Measurements from ENCODE around the gene KIAA1549. TPM values are rescaled to one million over a fixed set of nuclear protein-coding genes. Genes with fewer than 3 reads are reported as not detected.

Gene KIAA1549
- total and polyA plus RNA-seq, 9 of the 15 experiments (the other 6 are each of a cell fraction or from before 2014, with no cell fraction given) = 0.01 to 0.29 (median 0.07) TPM

DNA sequence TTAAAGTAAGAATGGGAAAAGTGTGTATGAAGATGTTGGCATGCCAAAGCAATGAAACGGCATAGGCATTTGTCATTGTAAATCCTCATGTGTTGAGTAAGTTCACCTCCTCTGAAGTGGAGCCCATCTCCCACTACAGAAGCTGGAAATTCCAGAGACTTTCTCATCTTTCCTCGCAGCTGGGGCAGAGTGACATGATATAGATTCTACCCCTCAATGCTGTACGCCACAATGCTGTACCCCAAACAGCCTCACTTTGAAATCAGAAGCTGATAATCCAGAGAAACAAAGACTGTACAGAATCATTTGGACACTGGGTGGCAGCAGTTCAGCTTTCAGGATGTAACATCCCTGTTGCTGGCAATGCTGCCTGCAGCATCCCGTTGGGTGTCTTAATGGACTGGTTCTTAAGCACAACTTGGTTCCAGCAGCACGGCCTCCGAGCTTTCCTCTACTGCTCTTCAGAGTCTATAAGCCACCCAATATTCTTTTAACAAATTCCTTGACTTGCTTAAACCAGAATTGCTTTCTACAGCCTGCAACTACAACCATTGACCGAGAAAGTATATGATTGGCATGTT, 35.8 kb upstream of the KIAA1549 start (continued):
- no peak for TF ChIP-seq PYGO2 (tag; IDR thresholded peaks at IDR 0.05)
- TF ChIP-seq, protein P1, sequence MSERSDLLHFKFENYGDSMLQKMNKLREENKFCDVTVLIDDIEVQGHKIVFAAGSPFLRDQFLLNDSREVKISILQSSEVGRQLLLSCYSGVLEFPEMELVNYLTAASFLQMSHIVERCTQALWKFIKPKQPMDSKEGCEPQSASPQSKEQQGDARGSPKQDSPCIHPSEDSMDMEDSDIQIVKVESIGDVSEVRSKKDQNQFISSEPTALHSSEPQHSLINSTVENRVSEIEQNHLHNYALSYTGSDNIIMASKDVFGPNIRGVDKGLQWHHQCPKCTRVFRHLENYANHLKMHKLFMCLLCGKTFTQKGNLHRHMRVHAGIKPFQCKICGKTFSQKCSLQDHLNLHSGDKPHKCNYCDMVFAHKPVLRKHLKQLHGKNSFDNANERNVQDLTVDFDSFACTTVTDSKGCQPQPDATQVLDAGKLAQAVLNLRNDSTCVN (CRISPR knock-in tag; IDR thresholded peaks at IDR 0.05) = no peak
- TF ChIP-seq CBFB (CRISPR knock-in tag; IDR thresholded peaks at IDR 0.05) = no peak
- no peak for TF ChIP-seq SNIP1 (IDR thresholded peaks at IDR 0.05; ENCODE audit: low read depth)
- TF ChIP-seq HMGN3 (IDR thresholded peaks at IDR 0.05; ENCODE audit: borderline replicate concordance, extremely low read depth, insufficient read length, low read depth, low read length) = no peak
- TF ChIP-seq RNF2 (IDR thresholded peaks at IDR 0.05) = no peak
- no peak for TF ChIP-seq PHB (CRISPR knock-in tag; IDR thresholded peaks at IDR 0.05)
- TF ChIP-seq MEF2D (tag; conservative IDR thresholded peaks at IDR 0.05; ENCODE audit: low read depth) = no peak
- no peak for TF ChIP-seq RBM22 (IDR thresholded peaks at IDR 0.05; ENCODE audit: low read depth, low read length, poor library complexity, severe bottlenecking)
- TF ChIP-seq FOXA3 (CRISPR knock-in tag; conservative IDR thresholded peaks at IDR 0.05 in 1 of 2, IDR thresholded peaks at IDR 0.05 in 1 of 2) = no peak
- no peak for TF ChIP-seq ZFP36 (IDR thresholded peaks at IDR 0.05; ENCODE audit: low read depth, low read length, partially characterized antibody)
- no peak for TF ChIP-seq POLR2A (conservative IDR thresholded peaks at IDR 0.05)
- no peak for TF ChIP-seq ZSCAN32 (CRISPR knock-in tag; IDR thresholded peaks at IDR 0.05)
- TF ChIP-seq DACH1 (IDR thresholded peaks at IDR 0.05; ENCODE audit: partially characterized antibody) = no peak
- no peak for TF ChIP-seq NR2C1 (IDR thresholded peaks at IDR 0.05)
- no peak for TF ChIP-seq NR2C1 (tag; IDR thresholded peaks at IDR 0.05)
- TF ChIP-seq, protein P2, sequence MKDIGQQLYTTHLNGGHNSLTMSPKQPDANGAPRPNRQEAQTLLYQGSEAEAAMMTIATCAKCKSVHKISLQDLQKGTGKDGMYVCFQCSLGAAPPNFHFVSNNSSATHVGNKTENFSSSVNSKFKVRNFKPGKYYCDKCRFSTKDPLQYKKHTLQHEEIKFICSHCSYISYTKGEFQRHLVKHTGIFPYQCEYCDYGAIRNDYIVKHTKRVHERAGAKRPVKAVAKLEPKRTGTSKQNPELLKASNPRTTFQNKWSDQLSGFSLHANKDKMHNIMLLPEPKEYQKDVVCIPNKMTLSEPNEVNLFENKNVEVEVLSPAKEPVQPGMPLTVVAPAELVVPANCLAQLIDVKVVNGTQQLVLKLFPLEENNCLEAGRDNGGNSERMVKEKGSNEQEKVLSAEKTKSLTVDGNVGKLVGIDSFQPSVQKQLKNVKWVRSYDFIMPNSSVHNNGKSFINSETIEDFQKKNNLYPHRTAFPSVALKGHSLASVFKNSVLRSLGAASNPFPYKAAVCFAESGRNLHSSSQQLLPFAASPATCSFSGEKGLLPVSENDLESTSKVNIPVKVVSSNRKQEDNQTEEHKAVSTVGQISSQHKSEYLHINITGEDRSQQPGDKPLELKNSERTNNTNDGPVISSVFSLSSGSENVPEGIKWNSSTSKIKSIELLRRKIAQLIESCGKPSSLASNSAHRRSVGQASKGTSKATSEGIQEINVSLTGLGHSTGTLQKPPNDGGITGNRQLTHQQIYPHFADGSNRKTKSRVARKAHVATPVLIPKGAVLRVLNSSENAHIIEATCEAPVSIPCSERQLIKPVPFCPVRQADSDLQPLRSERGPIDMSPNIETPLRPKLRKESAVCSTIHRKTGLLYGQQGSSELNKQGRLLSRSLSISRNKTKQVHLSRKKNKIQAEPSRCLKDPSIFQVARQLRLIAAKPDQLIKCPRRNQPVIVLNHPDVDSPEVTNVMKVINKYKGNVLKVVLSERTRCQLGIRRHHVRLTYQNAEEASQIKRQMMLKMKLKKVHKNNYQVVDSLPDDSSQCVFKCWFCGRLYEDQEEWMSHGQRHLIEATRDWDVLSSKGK (CRISPR knock-in tag; IDR thresholded peaks at IDR 0.05) = no peak
- no peak for TF ChIP-seq FOXJ3 (CRISPR knock-in tag; IDR thresholded peaks at IDR 0.05)
- TF ChIP-seq PRPF4 (IDR thresholded peaks at IDR 0.05; ENCODE audit: insufficient read depth, low read depth, low read length, poor library complexity, severe bottlenecking) = no peak
- TF ChIP-seq ZNF311 (CRISPR knock-in tag; IDR thresholded peaks at IDR 0.05) = no peak
- no peak for TF ChIP-seq PCBP2 (IDR thresholded peaks at IDR 0.05; ENCODE audit: low read depth, low read length, poor library complexity, severe bottlenecking)
- TF ChIP-seq ZNF431 (CRISPR knock-in tag; IDR thresholded peaks at IDR 0.05) = no peak
- TF ChIP-seq ZNF354B (CRISPR knock-in tag; IDR thresholded peaks at IDR 0.05) = peak; percentile 50; the same call in 1 of the 2 replicates
- peak; percentile 60; the same call in 1 of the 2 replicates for TF ChIP-seq BMI1 (IDR thresholded peaks at IDR 0.05; ENCODE audit: low read length)
- TF ChIP-seq SMAD1 (IDR thresholded peaks at IDR 0.05; ENCODE audit: low read depth, low read length, partially characterized antibody) = no peak
- TF ChIP-seq L3MBTL2 (IDR thresholded peaks at IDR 0.05) = no peak
- no peak for TF ChIP-seq RBM25 (IDR thresholded peaks at IDR 0.05; ENCODE audit: low read depth, low read length, severe bottlenecking)
